GM19438 (cell line): Measurements from ENCODE around the gene F12.
"Not testable (repeated sequence)": the region's sequence is repeated elsewhere in the genome, so short reads cannot be mapped to it uniquely, and the experiment has no call there.

Experiments used
- ATAC-seq: cut with Tn5 transposase; IDR thresholded peaks from one replicate; pipeline ENCODE4 v1.9.1; 2021; ENCODE audit warnings: low read depth; ENCODE audit not compliant: unreplicated experiment

F12 gene

GRCh38 chr5:177390363-177391300 lies 18.7 kb downstream of the F12 start:
- ATAC-seq: no peak

DNA sequence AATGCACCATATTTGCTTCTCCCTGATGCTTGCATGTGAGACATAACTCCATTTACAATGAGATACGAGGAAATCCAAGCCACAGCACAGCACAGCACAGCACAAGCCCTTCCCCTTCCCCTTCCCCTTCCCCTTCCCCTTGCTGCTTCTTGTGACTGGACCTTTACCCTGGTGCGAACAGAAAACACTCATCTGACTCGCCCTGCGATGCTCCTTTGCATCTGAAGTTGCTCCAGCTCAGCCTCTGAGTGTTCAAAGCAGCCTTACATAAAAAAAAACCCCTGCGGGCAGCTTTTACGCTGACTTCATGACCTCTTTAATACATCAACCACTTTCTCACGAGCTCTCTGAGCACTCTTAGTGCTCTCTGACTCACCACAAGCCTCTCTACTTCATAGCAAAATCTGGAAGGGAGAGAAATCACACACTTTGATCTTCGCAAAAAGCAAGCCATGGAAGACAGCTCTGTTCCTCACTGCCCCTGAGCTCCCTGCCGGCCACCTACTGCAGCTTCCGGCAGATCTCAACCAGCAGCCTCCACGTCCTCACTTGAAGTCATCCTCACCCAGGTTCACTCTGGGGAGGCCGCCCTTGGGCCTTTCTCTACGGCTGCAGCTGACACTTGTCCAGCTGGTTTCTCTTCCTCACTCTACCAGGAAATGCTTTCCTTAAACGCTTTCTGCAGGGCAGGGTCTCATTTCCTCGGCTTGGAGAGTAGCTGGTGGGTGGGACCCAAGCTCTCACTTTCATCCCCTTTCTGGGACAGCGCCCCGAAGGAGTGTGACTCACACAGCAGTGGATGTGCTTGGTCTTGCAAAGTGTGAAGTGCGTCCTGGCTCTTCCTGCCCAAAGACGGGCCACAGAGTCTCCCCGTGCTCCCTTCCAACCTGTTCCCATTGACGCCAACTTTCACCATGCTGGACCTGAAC lies 19.9 kb downstream of the F12 start:
- peak; percentile 59 for ATAC-seq

DNA sequence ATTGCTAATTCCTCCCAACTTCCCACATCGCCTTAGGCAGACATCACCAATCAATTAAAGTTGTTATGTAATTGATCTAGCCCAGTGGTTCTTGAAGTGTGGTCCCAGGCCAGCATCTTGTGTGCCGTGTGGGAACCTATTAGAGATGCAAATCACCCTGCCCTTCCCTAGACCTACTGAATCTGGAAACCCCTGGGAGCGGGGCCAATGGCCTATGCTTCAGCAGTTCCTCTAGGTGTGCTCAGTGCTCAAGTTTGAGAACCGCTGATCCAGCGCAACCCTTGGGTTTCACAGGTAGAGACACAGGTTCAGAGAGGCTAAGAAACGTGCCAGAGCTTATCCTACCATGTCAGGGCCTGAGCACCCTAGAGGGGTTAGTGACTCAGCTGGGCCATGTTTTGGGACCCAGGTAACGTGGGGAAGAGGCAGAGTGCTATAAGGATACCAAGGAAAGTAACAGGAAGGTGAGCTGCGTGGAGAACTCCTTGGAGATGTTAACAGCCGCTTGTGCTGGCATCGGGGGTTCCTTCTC lies 20.8 kb downstream of the F12 start:
- no peak for ATAC-seq

GRCh38 chr5:177387405-177387804 lies 22.0 kb downstream of the F12 start:
- no peak for ATAC-seq

DNA sequence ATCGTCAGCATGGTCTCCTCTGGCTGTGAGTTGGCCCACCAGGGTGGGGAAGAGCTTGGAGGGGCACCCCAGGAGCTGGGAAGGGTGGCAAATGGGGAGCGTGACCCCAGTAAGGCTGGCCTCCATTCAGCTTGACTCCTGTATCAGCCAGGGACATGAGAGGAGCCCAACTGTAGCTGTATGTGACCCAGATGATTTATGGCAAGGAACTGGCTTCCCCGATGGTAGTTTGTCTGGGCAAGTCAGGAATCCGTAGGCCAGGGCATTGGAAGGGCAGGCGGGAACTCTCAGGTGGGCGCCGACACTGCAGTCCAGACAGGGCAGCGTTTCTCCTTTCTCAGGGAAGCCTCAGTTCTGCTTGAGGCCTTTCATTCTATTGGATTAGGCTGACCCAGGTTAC lies 22.8 kb downstream of the F12 start:
- no peak for ATAC-seq

GRCh38 chr5:177385720-177386119 lies 23.6 kb downstream of the F12 start:
- no peak for ATAC-seq

DNA sequence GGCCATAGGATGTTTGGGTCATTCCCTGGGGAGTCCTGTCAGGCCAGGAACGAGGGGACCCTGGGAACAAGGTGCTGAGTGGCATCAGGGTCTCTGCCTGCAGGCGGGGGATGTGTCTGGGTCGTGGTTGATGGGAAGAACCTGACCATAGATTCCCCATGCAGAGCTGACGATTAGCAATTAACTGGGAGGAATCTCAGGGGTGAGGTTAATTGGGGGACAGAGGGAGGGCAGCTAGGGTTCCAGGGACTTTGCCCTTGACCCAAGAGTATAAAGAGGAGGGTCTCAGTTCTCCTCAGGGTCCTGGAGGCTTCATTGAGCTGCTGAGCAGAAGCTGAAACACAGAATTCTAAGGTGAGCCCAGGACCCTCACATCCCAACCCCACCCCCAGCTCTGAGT lies 25.2 kb downstream of the F12 start, which contains the start of gene SLC34A1:
Gene SLC34A1 (plus strand): TSS at position 301 of the 400 bp plus-strand sequence. CDS start 1,308 bp downstream, outside the sequence.
- no peak for ATAC-seq

DNA sequence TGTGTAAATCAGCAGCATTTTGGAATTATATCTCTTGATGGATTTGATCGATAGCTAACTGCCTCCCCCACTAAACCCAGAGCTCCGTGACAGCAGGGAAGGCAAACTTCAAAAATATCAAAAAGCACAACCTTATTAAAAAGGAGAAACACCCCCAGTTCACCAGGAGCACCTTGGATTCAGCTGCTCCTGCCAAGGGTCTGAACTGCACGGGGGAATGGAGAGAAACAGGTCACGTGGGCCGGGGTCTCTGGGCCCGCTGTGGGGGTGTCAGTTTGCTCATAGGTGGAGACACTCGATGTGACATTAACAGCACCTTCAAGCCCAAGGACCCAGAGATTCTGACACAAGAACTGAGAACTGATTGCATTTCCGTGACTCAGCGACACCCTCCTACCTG lies 26.2 kb downstream of the F12 start:
- ATAC-seq: no peak

DNA sequence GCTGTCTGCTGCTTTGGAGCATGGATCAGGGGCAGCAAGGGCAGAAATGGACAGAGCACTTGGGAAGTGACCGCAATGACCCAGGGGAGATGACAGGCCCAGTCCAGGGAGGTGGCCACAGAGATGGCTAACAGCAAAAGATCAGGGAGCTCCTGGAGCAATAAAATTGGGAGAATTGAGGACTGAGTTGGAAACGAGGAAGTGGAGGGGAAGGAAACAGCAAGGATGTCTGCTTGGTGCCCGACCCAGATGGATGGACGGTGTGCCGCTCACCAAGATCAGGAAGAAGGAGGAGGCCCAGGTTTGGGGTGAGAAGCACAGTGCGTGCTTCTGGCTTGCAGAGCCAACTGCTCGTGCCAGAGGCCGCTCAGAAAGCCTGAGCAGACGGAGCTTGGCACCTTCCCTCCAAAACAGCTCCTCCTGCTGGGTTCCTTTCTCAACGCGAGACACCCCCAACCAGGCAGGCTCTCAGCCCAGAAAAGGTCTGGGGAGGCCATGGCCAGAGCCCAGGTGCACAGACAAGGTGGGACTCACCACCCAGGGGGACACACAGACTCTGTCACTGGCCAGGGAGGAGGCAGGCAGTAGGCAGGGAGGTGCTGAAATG lies 26.8 kb downstream of the F12 start:
- no peak for ATAC-seq

- no peak for ATAC-seq
These were observed 28.6 kb downstream of the F12 start for GRCh38 chr5:177380805-177381126.

- peak; percentile 45 for ATAC-seq
These were observed 30.2 kb downstream of the F12 start for GRCh38 chr5:177378884-177379883.

- ATAC-seq: no peak
These were observed 31.2 kb downstream of the F12 start for GRCh38 chr5:177377851-177378776.

- ATAC-seq: no peak
These were observed 33.3 kb downstream of the F12 start for GRCh38 chr5:177376107-177376506.

- not testable (repeated sequence) for ATAC-seq
These were observed 33.8 kb downstream of the F12 start for GRCh38 chr5:177375516-177375915.

- no peak for ATAC-seq
These were observed 35.2 kb downstream of the F12 start for GRCh38 chr5:177374211-177374610.

- no peak for ATAC-seq
These were observed 35.6 kb downstream of the F12 start for GRCh38 chr5:177373806-177374205.

GRCh38 chr5:177372910-177373309 lies 36.5 kb downstream of the F12 start:
- ATAC-seq: no peak
